HG03196 (cell line): ENCODE results near the gene PLVAP.

Experiments
- ATAC-seq: cut with Tn5 transposase; IDR thresholded peaks from one replicate; pipeline ENCODE4 v1.9.1; 2021; ENCODE audit not compliant: unreplicated experiment

The PLVAP gene

GRCh38 chr19:17336872-17337674, 40.1 kb downstream of the PLVAP start, which contains the start of gene GTPBP3:
Gene GTPBP3, plus strand, starts transcription at chr19:17337553. Its CDS starts 59 bp downstream, at chr19:17337612.
- ATAC-seq = peak; percentile 75

DNA sequence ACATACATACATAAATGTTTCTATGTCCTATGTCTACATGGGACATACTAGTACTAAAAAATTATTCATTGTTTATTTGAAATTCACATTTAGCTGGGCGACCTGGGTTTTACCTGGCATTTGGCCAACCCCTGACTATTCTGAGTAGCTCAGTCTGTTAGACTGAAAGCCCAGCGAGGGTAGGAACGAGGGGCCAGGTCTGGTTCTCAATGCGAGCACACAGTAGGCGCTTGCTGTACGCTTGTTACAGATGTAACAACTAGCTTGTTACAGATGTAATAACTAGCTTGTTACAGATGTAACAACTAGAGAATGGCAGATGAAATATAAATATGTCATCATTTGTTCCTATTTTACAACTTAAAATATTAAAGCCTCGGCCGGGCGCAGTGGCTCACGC, 41.6 kb downstream of the PLVAP start:
- ATAC-seq = no peak

DNA sequence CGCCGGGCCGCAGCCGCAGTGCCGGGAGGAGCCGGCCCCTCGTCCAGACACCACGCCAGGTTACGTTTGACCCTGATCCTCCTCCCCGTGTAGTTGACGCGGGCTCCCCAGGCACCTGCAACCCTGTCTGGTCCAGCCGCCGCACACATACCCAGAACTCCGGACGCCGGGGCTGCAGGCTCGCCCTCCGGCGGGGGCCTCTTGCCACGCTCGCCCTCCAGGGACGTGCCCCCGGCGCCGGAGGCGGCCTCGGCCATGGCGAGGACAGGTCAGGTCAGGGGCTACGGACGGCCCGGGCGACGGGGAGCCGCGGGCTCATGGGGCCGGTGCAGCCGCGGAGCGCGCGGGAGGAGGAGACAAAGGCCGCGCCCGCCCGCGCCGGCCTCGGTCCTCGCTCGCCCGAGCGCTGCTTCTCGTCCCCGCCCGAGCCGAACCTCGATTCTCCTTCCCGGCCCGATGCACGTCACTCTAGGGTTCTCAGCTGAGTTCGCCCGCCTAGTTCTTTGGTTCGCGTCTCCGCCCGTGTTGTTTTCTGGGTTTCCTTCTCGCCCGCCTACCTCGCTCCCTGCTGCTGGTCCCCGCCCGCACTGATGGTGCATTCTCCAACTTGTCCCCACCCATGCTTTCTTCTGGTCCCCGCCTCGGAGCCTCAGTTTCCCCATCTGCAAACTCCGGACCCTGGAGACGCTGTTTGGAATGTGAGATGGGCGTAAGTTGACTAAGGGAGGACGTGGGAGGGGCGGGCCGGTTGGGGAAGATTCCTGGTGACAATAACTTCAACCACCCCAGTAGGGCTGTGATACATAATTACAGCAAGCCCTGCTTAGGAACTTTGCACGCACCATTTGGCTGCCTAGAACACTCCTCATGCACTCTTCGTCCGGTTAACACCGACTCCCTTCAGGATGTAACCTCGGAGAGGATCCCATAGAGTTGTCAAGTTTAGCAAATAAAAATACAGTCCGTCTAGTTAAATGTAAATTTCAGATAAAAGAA, 42.4 kb downstream of the PLVAP start, which contains the start of gene ANO8:
Gene ANO8, minus strand, starts transcription at position 442 of the 996 bp plus-strand sequence. Its CDS starts 185 bp downstream, at position 257.
- ATAC-seq = no peak

DNA sequence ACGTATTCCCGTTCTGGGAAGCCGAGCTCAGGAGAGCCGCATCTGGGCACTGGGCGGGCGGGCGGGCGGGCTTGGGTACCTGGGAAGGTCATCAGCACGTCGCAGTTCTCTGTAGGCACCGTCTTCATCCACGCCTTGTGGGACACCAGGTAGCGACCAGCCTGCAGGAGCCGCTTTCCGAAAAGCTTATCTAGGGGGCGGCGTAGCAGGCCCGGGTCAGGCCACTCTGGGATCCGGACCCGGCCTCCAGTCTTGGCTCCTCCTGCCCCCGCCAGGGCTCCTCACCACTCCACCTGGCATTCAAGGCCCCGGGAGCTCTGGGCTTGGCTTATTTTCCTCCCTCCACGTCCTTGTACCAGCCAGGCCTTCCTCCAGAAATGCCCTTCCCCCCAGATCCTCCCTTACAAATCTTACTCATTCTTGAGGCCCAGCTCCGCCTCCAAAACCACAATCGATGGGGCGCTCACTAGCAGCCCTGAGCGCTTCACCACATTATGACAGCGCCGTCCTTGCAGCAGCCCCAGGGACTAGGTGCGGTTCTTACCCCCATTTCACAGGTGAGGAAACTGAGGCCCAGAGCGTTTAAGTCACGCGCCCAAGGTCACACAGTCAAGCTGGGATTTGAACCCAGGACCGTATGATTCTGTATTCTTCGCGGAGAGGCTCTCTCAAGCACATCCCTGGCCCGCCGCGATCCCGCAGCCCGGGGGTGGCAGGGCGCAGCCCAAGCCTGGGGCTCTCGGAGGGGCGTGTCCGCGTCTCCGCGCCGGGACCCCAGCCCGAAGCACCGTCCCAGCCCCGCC, 43.3 kb downstream of the PLVAP start:
- no peak for ATAC-seq

DNA sequence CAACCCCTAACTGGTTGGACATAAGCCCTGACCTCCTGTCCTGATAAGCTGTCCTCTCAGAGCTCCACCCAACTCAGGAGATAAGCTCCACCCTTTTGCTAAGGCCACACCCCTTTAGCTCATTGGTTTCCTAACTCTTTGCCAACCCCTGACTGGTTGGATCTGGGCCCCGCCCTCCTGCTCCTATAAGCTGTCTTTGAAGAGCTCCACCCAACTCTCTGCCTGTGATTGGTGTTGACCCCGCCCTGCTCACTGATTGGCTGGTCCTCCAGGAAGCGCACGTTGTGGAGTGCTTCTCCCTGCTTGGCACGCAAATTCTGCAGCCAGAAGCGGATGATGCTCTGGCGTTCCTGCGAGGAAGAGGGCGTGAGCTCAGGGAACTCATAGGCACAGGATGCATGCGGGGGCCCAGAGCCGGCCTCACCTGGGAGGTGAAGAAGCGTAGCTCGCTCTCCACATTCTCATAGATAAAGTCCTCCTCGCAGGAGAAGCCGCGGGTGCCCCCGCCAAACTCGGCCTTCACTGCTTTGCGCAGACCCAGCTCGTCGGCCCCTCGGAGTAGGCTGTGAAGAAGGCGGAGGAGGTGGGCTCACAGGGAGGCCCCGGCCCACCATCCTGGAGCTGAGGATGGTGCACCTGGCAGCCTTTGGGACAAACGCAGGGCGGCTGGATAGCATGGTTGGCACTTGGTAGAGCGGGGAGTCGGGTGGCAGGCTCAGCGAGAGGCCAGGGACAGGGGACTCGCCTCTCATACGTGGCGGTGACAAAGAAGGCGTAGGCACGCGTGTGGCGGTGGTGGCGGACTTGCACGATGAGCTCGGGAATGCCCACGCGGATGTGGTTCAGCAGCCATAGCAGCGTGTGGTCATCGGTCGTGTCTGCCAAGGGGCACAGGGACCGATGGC, 44.2 kb downstream of the PLVAP start:
- no peak for ATAC-seq

DNA sequence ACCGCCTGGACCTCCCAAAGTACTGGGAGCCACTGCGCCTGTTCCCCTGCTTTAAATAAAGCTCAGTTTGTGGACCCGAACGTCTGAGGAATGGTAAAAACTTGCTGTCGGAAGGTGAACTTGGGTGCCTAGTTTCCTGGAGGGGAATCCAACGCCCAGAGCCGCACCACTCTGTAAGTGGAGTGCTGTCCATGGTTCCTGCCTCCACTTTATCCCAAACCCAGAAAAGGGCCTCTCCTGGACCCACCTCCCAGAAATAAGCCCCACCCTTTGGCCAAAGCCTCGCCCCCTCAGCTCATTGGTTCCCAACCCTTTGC, 44.8 kb downstream of the PLVAP start:
- no peak for ATAC-seq

GRCh38 chr19:17331045-17331558, 46.0 kb downstream of the PLVAP start:
- ATAC-seq = no peak

DNA sequence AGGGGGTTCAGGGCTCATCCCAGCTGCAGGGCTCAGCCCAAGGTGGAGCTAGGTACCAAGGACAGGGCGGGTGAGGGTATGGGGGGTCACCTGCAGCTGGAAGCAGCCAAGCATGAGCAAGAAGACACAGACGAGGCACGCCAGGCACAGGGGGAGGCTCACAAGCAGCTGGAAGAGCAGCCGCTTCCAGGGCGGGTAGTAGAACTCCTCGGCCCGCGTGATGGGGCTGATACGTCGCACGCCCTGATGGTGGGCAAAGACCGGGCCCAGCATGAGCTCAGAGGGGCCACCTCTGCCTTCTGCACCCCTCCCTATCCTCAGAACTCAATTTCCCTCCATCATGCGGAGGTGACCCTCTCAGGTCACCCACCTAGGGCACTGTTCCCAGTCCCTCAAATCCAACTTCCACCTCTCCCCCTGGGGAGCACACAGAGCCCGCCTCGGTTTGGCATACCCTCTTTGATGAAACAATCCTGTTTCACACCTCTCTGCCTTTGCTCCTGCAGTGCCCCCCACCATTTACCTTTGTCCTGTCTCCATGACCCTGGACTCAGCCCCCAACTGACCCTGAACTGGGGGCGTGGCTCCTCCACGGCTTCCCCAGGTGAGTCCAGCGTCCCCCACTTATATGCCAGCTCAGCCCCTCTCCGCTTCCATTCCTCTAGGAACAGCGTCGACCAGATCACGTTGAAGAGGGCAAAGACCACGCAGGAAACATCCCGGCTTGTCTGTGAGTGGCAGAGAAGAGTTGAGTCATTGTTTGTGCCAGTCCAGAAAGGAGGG, 46.7 kb downstream of the PLVAP start:
- ATAC-seq = no peak

GRCh38 chr19:17329366-17330261, 47.5 kb downstream of the PLVAP start:
- ATAC-seq = no peak

DNA sequence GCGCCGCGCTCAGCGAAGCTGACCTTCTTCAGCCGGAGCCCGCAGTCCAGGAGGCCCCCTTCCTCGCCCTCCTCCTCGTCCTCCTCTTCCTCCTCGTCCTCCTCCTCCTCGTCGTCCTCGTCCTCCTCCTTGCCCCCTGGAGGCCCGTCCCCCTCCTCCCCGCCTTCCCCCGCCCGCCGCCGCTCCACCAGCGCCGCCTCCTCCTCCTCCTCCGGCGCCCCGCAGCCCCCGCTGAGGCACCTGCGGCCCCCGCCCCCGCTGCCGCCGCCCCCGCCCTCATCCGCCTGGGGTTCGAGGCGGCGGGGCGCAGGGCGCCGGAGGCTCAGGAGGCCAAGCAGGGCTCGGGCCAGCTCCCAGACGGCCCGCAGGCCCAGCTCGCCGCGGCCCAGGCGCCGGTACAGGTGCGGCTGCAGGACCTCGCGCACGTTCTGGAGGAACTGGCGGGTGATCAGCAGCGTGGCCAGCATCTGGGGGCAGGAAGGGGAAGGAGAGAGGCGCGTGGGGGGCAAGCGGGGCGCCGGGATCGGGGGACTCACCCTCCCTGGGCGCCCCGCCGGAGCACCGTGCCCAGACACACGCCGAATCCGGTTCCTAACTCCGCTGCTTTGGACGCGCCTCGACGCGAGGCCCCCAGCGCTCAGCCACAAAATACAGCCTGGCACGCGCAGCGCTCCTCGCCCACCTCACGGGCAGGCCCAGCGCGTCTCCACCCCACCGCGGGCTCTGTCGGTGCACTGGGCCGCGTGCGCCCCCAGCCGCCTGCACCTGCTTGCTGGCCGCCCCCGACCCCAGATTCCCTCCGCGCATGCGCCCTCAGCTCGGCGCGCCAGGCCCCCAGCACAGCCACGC, 48.4 kb downstream of the PLVAP start:
- no peak for ATAC-seq

GRCh38 chr19:17327654-17328516, 49.3 kb downstream of the PLVAP start:
- no peak for ATAC-seq

DNA sequence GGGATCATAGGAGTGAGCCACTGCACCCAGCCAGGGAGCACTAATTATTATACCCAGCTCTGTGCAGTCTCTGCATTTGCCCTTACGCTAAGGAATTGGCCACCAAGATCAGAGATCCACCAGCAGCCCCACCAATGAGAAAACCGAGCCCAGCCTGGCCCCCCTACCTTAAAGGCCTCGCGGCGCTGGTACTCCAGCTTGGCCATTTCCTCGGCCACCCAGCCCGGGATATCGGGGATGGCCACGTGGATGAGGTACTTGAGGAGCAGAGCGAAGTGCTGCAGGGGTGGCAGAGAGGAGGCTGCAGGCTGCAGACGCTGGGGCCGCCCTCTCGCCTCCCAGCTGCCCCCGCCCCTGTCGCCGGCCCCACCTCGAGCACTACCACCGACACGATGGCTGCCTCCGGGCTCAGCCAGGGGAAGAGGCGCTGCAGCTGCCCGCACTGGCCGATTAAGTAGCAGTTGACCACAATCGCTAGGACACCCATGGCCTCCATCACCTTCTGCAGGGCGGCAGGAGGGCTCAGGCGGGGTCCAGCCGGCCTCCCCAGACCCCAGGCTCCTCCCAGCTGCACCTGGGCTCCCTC, 50.0 kb downstream of the PLVAP start:
- ATAC-seq = no peak

DNA sequence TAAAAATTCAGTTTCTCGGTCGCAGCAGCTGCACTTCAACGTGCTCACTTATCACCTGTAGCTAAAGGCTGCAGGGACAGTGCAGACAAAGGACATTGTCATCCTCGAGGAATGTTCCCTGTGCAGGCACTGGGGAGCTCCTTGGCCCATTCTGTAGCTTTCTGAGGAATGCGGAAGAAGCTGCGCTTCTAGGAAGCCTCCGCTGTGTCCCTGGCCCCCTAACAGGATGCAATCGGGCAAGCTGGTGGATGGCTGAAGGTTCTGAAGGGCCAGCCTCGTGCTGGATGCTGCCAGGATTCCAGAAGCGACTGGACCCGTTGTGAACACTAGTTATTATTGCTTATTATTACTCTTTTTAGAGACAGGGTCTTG, 50.6 kb downstream of the PLVAP start:
- ATAC-seq = no peak

GRCh38 chr19:17325881-17326594, 51.1 kb downstream of the PLVAP start:
- no peak for ATAC-seq

- ATAC-seq = no peak
These were observed 52.0 kb downstream of the PLVAP start for GRCh38 chr19:17325133-17325532.
